HG03280 (cell line): ENCODE measurements around the gene TLDC2.

Source experiments
- ATAC-seq: cut with Tn5 transposase; IDR thresholded peaks from one replicate; pipeline ENCODE4 v1.9.1; 2021; ENCODE audit warnings: mild to moderate bottlenecking, moderate library complexity; ENCODE audit not compliant: unreplicated experiment

TLDC2 gene

DNA sequence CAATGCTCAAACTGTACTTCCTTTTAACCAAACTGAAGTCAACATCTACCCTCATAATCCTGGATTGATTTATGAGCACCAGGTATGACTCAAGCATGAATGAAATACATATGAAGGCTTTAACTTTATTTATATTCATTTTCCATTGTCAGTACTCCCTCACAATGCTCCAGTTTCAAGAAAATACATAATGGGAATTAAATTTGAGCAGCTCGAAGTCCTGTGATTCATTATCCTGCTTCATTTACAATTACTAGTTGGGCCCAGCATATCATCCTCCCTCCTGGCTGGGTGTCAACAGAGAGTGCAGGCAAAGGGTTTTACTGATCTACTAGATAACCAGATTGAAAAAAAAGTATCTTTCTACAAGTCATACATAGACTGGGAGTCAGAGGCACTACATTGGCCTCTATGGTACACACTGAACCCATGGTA is 65.5 kb downstream of the TLDC2 start:
- ATAC-seq, result no peak
